Liver (tissue), 9 donors: ENCODE measurements around the gene GTF2IRD1. TPM values are rescaled to one million over a fixed set of nuclear protein-coding genes. Genes with fewer than 3 reads are reported as not detected.

Experiments
- DNase-seq: peaks from one replicate; pipeline ENCODE4 v3.0.0-alpha.2; 2017; ENCODE audit warnings: low spot score
- H3K27ac ChIP-seq, 2 donors: one replicate each; pipeline ENCODE4 v1.7.0; 2013; ENCODE audit warnings: inconsistent platforms in 2 of 2, low read length in 2 of 2, control low read depth in 1 of 2, low read depth in 1 of 2, mild to moderate bottlenecking in 1 of 2
- H3K27me3 ChIP-seq, 4 donors: one replicate each; pipeline versions ENCODE4 v1.6.1 to v1.7.0; 2013; ENCODE audit warnings: low read length in 3 of 4, inconsistent platforms in 1 of 4, mild to moderate bottlenecking in 1 of 4, moderate library complexity in 1 of 4; ENCODE audit not compliant: control insufficient read depth in 4 of 4, insufficient read depth in 4 of 4
- H3K36me3 ChIP-seq, 4 donors: one replicate each; pipeline versions ENCODE4 v1.6.1 to v1.7.0; 2013; ENCODE audit warnings: low read length in 3 of 4, mild to moderate bottlenecking in 3 of 4, low read depth in 1 of 4, moderate library complexity in 1 of 4; ENCODE audit not compliant: control insufficient read depth in 4 of 4, insufficient read depth in 3 of 4
- H3K4me1 ChIP-seq, 4 donors: one replicate each; pipeline versions ENCODE4 v1.6.1 to v1.7.0; 2013; ENCODE audit warnings: low read length in 3 of 4, mild to moderate bottlenecking in 3 of 4, moderate library complexity in 1 of 4; ENCODE audit not compliant: control insufficient read depth in 4 of 4, insufficient read depth in 4 of 4
- H3K4me3 ChIP-seq, 3 donors: one replicate each; pipeline versions ENCODE4 v1.6.1 to v1.7.0; 2013; ENCODE audit warnings: low read length in 3 of 3, control low read depth in 1 of 3, low read depth in 1 of 3, mild to moderate bottlenecking in 1 of 3
- H3K9ac ChIP-seq, 2 donors: one replicate each; pipeline ENCODE4 v1.7.0; 2013; ENCODE audit warnings: low read length in 2 of 2, mild to moderate bottlenecking in 2 of 2, moderate library complexity in 2 of 2, control low read depth in 1 of 2, low read depth in 1 of 2
- H3K9me3 ChIP-seq, 4 donors: one replicate each; pipeline versions ENCODE4 v1.6.1 to v1.7.0; 2013; ENCODE audit warnings: low read length in 3 of 4; ENCODE audit not compliant: control insufficient read depth in 4 of 4
- ATF3 ChIP-seq: IDR thresholded peaks from 2 replicates; pipeline ENCODE4 v1.6.1; 2016; ENCODE audit warnings: antibody characterized with exemption
- FOXA2 ChIP-seq: IDR thresholded peaks from 2 replicates; pipeline ENCODE4 v1.6.1; 2016; ENCODE audit warnings: antibody characterized with exemption
- HNF4A ChIP-seq, 2 donors: conservative IDR thresholded peaks; 2 replicates each; pipeline ENCODE4 v1.6.1; 2016; ENCODE audit warnings: antibody characterized with exemption in 2 of 2, mild to moderate bottlenecking in 2 of 2
- HNF4G ChIP-seq: IDR thresholded peaks from 2 replicates; pipeline ENCODE4 v1.6.1; 2016; ENCODE audit warnings: antibody characterized with exemption
- JUND ChIP-seq, 2 donors: IDR thresholded peaks; 2 replicates each; pipeline ENCODE4 v1.6.1; 2016; ENCODE audit warnings: antibody characterized with exemption in 2 of 2
- SP1 ChIP-seq: IDR thresholded peaks from 2 replicates; pipeline ENCODE4 v1.6.1; 2018; ENCODE audit warnings: antibody characterized with exemption, mild to moderate bottlenecking
- TAF1 ChIP-seq: conservative IDR thresholded peaks from 2 replicates; pipeline ENCODE4 v1.6.1; 2016; ENCODE audit warnings: antibody characterized with exemption, mild to moderate bottlenecking
- WGBS: extraction: QIAGEN DNeasy Blood & Tissue Kit; methylation state at CpG from one replicate; pipeline ENCODE4 v1.1.7; 2013; 5-methylcytosine and 5-hydroxymethylcytosine counted together
- polyA plus RNA-seq, 2 donors: library from polyadenylated mRNA; stranded (reverse) in 1 of 2; unstranded in 1 of 2; fragments of 200-250 nt in 1 of 2; fragments of >200 nt in 1 of 2; fragmentation: Nextera tagmentation in 1 of 2; extraction: Ambion mirVana in 1 of 2; gene quantifications; one replicate each; pipeline versions ENCODE4 v1.2.1 to v1.2.3, GENCODE V29; 2013 to 2015
- total RNA-seq, 2 donors: library from RNA; depleted of rRNA; stranded (reverse); fragments of >200 nt; gene quantifications; one replicate each; pipeline ENCODE4 v1.2.3, GENCODE V29; 2014
- TF ChIP-seq, protein P1 (sequence below): IDR thresholded peaks from 2 replicates; pipeline ENCODE4 v1.6.1; 2016; ENCODE audit warnings: antibody characterized with exemption
- TF ChIP-seq, protein P2 (sequence below): IDR thresholded peaks from 2 replicates; pipeline ENCODE4 v1.6.1; 2016; ENCODE audit warnings: antibody characterized with exemption
- TF ChIP-seq, protein P3 (sequence below): IDR thresholded peaks from 2 replicates; pipeline ENCODE4 v1.6.1; 2016; ENCODE audit warnings: antibody characterized with exemption, mild to moderate bottlenecking
- donor health status: healthy.
- donor health status: healthy.
- donor health status: healthy.
- donor health status: healthy.
- donor health status: healthy.

Gene GTF2IRD1
- total and polyA plus RNA-seq, 4 donors, result 2.0 to 7.4 (median 3.3) TPM

- H3K9ac ChIP-seq, result no peak overlapping the region
- no peaks in the 10 kb centered on the region for H3K9me3 ChIP-seq
- no peak overlapping the region for H3K27ac ChIP-seq
- no peak overlapping the region for H3K4me3 ChIP-seq
- no peak for DNase-seq
- H3K27me3 ChIP-seq, result no peaks in the 10 kb centered on the region
- H3K36me3 ChIP-seq, result no peaks in the 10 kb centered on the region
- WGBS, result 90% methylated on average over 20 of the region's 20 CpGs
- H3K4me1 ChIP-seq, result peaks cover 0 to 2% (median 1%) of the 10 kb centered on the region in 4 donors
- TF ChIP-seq, protein P1, sequence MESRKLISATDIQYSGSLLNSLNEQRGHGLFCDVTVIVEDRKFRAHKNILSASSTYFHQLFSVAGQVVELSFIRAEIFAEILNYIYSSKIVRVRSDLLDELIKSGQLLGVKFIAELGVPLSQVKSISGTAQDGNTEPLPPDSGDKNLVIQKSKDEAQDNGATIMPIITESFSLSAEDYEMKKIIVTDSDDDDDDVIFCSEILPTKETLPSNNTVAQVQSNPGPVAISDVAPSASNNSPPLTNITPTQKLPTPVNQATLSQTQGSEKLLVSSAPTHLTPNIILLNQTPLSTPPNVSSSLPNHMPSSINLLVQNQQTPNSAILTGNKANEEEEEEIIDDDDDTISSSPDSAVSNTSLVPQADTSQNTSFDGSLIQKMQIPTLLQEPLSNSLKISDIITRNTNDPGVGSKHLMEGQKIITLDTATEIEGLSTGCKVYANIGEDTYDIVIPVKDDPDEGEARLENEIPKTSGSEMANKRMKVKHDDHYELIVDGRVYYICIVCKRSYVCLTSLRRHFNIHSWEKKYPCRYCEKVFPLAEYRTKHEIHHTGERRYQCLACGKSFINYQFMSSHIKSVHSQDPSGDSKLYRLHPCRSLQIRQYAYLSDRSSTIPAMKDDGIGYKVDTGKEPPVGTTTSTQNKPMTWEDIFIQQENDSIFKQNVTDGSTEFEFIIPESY, result no peak
- no peak for TF ChIP-seq TAF1
- TF ChIP-seq HNF4G, result no peak
- no peak for TF ChIP-seq SP1
- TF ChIP-seq ATF3, result no peak
- no peak for TF ChIP-seq JUND (IDR thresholded peaks at IDR 0.05)
These were observed 47.7 kb upstream of the GTF2IRD1 start for GRCh38 chr7:74405899-74406512.

GRCh38 chr7:74407958-74408357, 45.7 kb upstream of the GTF2IRD1 start:
- DNase-seq, result no peak
- Histone ChIP-seq H3K4me1 (no peaks in the 10 kb centered on the region), H3K27ac (no peak overlapping the region), H3K4me3 (no peak overlapping the region), H3K9me3 (no peaks in the 10 kb centered on the region), H3K36me3 (no peaks in the 10 kb centered on the region), H3K27me3 (no peaks in the 10 kb centered on the region), H3K9ac (no peak overlapping the region)
- TF ChIP-seq HNF4A (conservative IDR thresholded peaks at IDR 0.05) (no peak), FOXA2 (no peak)
- TF ChIP-seq, protein P1, result no peak
- TF ChIP-seq, protein P2, sequence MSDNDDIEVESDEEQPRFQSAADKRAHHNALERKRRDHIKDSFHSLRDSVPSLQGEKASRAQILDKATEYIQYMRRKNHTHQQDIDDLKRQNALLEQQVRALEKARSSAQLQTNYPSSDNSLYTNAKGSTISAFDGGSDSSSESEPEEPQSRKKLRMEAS, result no peak
- TF ChIP-seq, protein P3, sequence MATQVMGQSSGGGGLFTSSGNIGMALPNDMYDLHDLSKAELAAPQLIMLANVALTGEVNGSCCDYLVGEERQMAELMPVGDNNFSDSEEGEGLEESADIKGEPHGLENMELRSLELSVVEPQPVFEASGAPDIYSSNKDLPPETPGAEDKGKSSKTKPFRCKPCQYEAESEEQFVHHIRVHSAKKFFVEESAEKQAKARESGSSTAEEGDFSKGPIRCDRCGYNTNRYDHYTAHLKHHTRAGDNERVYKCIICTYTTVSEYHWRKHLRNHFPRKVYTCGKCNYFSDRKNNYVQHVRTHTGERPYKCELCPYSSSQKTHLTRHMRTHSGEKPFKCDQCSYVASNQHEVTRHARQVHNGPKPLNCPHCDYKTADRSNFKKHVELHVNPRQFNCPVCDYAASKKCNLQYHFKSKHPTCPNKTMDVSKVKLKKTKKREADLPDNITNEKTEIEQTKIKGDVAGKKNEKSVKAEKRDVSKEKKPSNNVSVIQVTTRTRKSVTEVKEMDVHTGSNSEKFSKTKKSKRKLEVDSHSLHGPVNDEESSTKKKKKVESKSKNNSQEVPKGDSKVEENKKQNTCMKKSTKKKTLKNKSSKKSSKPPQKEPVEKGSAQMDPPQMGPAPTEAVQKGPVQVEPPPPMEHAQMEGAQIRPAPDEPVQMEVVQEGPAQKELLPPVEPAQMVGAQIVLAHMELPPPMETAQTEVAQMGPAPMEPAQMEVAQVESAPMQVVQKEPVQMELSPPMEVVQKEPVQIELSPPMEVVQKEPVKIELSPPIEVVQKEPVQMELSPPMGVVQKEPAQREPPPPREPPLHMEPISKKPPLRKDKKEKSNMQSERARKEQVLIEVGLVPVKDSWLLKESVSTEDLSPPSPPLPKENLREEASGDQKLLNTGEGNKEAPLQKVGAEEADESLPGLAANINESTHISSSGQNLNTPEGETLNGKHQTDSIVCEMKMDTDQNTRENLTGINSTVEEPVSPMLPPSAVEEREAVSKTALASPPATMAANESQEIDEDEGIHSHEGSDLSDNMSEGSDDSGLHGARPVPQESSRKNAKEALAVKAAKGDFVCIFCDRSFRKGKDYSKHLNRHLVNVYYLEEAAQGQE, result no peak
- WGBS, result 79% methylated on average over 4 of the region's 4 CpGs
